Regular cardiac myocyte (primary cell): ENCODE data around the gene AMPH. TPM values are rescaled to one million over a fixed set of nuclear protein-coding genes. Genes with fewer than 3 reads are reported as not detected.

Experiments
- total RNA-seq: library from RNA; depleted of rRNA; stranded (reverse); fragments of >200 nt; gene quantifications from 2 replicates; pipeline ENCODE4 v1.2.3, GENCODE V29; 2014

AMPH gene
- total RNA-seq: 0.28 and 1.2 TPM in 2 replicates

GRCh38 chr7:38630720-38631673 is at the start of gene AMPH:
Gene AMPH (minus strand): TSS chr7:38631373. CDS start chr7:38631351, 22 bp downstream.

